HG02840 (cell line): ENCODE data around the gene CMTM7.
"Not testable (repeated sequence)": the region's sequence is repeated elsewhere in the genome, so short reads cannot be mapped to it uniquely, and the experiment has no call there.

Source experiments
- ATAC-seq: cut with Tn5 transposase; IDR thresholded peaks from one replicate; pipeline ENCODE4 v1.9.1; 2021; ENCODE audit warnings: mild to moderate bottlenecking, moderate library complexity, moderate number of reproducible peaks; ENCODE audit not compliant: unreplicated experiment, low FRiP score

CMTM7 gene

GRCh38 chr3:32379831-32380500 is 11.7 kb upstream of the CMTM7 start:
- ATAC-seq: no peak

GRCh38 chr3:32381922-32382321 is 9.7 kb upstream of the CMTM7 start:
- ATAC-seq: no peak

GRCh38 chr3:32383136-32383711 is 8.4 kb upstream of the CMTM7 start:
- ATAC-seq: no peak

- ATAC-seq: no peak
These were observed 6.7 kb upstream of the CMTM7 start for GRCh38 chr3:32384938-32385337.

GRCh38 chr3:32387512-32387911 is 4.1 kb upstream of the CMTM7 start:
- ATAC-seq: no peak

GRCh38 chr3:32389577-32389976 is 2.1 kb upstream of the CMTM7 start:
- ATAC-seq: not testable (repeated sequence)

GRCh38 chr3:32392536-32393302 is 1.1 kb downstream of the CMTM7 start:
- ATAC-seq: no peak

- no peak for ATAC-seq
These were observed 3.8 kb downstream of the CMTM7 start for GRCh38 chr3:32395496-32395895.

- no peak for ATAC-seq
These were observed 6.3 kb downstream of the CMTM7 start for GRCh38 chr3:32397941-32398340.

- ATAC-seq: no peak
These were observed 6.9 kb downstream of the CMTM7 start for GRCh38 chr3:32398531-32398930.

GRCh38 chr3:32399030-32399620 is 7.5 kb downstream of the CMTM7 start:
- ATAC-seq: no peak

GRCh38 chr3:32401126-32401525 is 9.5 kb downstream of the CMTM7 start:
- ATAC-seq: peak; percentile 27

- ATAC-seq: peak; percentile 67
These were observed 10.0 kb downstream of the CMTM7 start for GRCh38 chr3:32401556-32402081.

GRCh38 chr3:32403663-32404062 is 12.0 kb downstream of the CMTM7 start:
- ATAC-seq: no peak

- ATAC-seq: no peak
These were observed 13.1 kb downstream of the CMTM7 start for GRCh38 chr3:32404714-32405113.

GRCh38 chr3:32405155-32405554 is 13.5 kb downstream of the CMTM7 start:
- ATAC-seq: no peak

GRCh38 chr3:32405711-32406323 is 14.2 kb downstream of the CMTM7 start:
- ATAC-seq: no peak

- no peak for ATAC-seq
These were observed 15.1 kb downstream of the CMTM7 start for GRCh38 chr3:32406486-32407408.

- ATAC-seq: no peak
These were observed 19.0 kb downstream of the CMTM7 start for GRCh38 chr3:32410367-32411246.
